ENCODE measurements around the gene MYLK2.

The MYLK2 gene

GRCh38 chr20:31879143-31879987 is 60.2 kb downstream of the MYLK2 start:
- peak; percentile 92 for DNase-seq

- DNase-seq: no peak
These were observed 62.8 kb downstream of the MYLK2 start for GRCh38 chr20:31881945-31882344.

- no peak for DNase-seq
These were observed 64.7 kb downstream of the MYLK2 start for GRCh38 chr20:31883829-31884228.
